Vagina (tissue), 2 donors: ENCODE results near the gene PIGP. TPM values are rescaled to one million over a fixed set of nuclear protein-coding genes. Genes with fewer than 3 reads are reported as not detected.

ENCODE experiments used
- DNase-seq, 2 donors: peaks; one replicate each; pipeline ENCODE4 v3.0.0-alpha.2; 2017; ENCODE audit errors: extremely low spot score in 2 of 2
- H3K27ac ChIP-seq: fragments of 200-600 bp; sonication (generic); one replicate; pipeline ENCODE4 v1.5.1; 2019
- H3K27me3 ChIP-seq: fragments of 200-600 bp; sonication (generic); one replicate; pipeline ENCODE4 v1.5.1; 2019
- H3K36me3 ChIP-seq, 2 donors: fragments of 200-600 bp; sonication (generic); one replicate each; pipeline ENCODE4 v1.5.1; 2017 to 2019
- H3K4me1 ChIP-seq: fragments of 200-600 bp; sonication (generic); one replicate; pipeline ENCODE4 v1.5.1; 2019
- H3K4me3 ChIP-seq, 2 donors: fragments of 200-600 bp; sonication (generic); 1 replicate in 1 of 2; 2 replicates in 1 of 2; pipeline ENCODE4 v1.5.1; 2016 to 2019
- H3K9me3 ChIP-seq: fragments of 200-600 bp; sonication (generic); one replicate; pipeline ENCODE4 v1.5.1; 2019
- POLR2A ChIP-seq, 2 donors: fragments of 450-650 bp; IDR thresholded peaks; one replicate each; pipeline ENCODE4 v1.6.1; 2017; ENCODE audit warnings: antibody characterized with exemption in 2 of 2, mild to moderate bottlenecking in 2 of 2, moderate library complexity in 2 of 2
- POLR2AphosphoS5 ChIP-seq, 2 donors: sonication (generic); formaldehyde crosslinking; IDR thresholded peaks; one replicate each; pipeline ENCODE4 v1.9.0; 2017; ENCODE audit warnings: antibody characterized with exemption in 2 of 2, mild to moderate bottlenecking in 2 of 2, low read depth in 1 of 2; ENCODE audit not compliant: insufficient read depth in 1 of 2
- intact Hi-C: fragments of 100-400 bp; cut with DNase I; formaldehyde crosslinking; loops from one replicate; pipeline ENCODE4 v1.15.1; 2023
- total RNA-seq: library from RNA; depleted of rRNA; stranded (reverse); fragments of >200 nt; gene quantifications from one replicate; pipeline ENCODE4 v1.2.3, GENCODE V29; 2016
- TF ChIP-seq, protein P1 (sequence below), 3 experiments: fragments of 450-650 bp in 2 of 3; fragments of 200-600 bp in 1 of 3; sonication (generic) in 1 of 3; IDR thresholded peaks; one replicate each; pipeline ENCODE4 v1.5.1; 2017 to 2019; ENCODE audit warnings: antibody characterized with exemption in 3 of 3, mild to moderate bottlenecking in 2 of 3, moderate library complexity in 2 of 3

Gene PIGP
- total RNA-seq, 1 donor from 2014 or later = 13.0 TPM

GRCh38 chr21:37082375-37082774 lies 9.5 kb upstream of the PIGP start:
- H3K4me3 ChIP-seq = no peak overlapping the region
- no peaks in the 10 kb centered on the region for H3K27me3 ChIP-seq
- no peak overlapping the region for H3K27ac ChIP-seq
- H3K4me1 ChIP-seq = peaks cover 17% of the 10 kb centered on the region
- intact Hi-C loops = no loop called here
- DNase-seq = no peak
- TF ChIP-seq POLR2AphosphoS5 (IDR thresholded peaks at IDR 0.05; ENCODE audit: insufficient read depth in 1 of 2, low read depth in 1 of 2) = no peak
- TF ChIP-seq, protein P1, sequence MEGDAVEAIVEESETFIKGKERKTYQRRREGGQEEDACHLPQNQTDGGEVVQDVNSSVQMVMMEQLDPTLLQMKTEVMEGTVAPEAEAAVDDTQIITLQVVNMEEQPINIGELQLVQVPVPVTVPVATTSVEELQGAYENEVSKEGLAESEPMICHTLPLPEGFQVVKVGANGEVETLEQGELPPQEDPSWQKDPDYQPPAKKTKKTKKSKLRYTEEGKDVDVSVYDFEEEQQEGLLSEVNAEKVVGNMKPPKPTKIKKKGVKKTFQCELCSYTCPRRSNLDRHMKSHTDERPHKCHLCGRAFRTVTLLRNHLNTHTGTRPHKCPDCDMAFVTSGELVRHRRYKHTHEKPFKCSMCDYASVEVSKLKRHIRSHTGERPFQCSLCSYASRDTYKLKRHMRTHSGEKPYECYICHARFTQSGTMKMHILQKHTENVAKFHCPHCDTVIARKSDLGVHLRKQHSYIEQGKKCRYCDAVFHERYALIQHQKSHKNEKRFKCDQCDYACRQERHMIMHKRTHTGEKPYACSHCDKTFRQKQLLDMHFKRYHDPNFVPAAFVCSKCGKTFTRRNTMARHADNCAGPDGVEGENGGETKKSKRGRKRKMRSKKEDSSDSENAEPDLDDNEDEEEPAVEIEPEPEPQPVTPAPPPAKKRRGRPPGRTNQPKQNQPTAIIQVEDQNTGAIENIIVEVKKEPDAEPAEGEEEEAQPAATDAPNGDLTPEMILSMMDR (IDR thresholded peaks at IDR 0.05) = no peak
- no peak for TF ChIP-seq POLR2A (IDR thresholded peaks at IDR 0.05)
- H3K36me3 ChIP-seq = no peaks in the 10 kb centered on the region
- H3K9me3 ChIP-seq = no peaks in the 10 kb centered on the region

- Histone ChIP-seq H3K36me3 (no peaks in the 10 kb centered on the region), H3K4me1 (peaks cover 22% of the 10 kb centered on the region), H3K27me3 (no peaks in the 10 kb centered on the region), H3K27ac (no peak overlapping the region), H3K9me3 (no peaks in the 10 kb centered on the region), H3K4me3 (no peak overlapping the region)
- intact Hi-C loops = no loop called here
- no peak for DNase-seq
- TF ChIP-seq, protein P1 (IDR thresholded peaks at IDR 0.05) = no peak
- TF ChIP-seq POLR2A (IDR thresholded peaks at IDR 0.05) (no peak), POLR2AphosphoS5 (IDR thresholded peaks at IDR 0.05; ENCODE audit: insufficient read depth in 1 of 2, low read depth in 1 of 2) (no peak)
Measured at GRCh38 chr21:37079211-37079824, 6.4 kb upstream of the PIGP start.

- TF ChIP-seq POLR2A (IDR thresholded peaks at IDR 0.05) (no peak), POLR2AphosphoS5 (IDR thresholded peaks at IDR 0.05; ENCODE audit: insufficient read depth in 1 of 2, low read depth in 1 of 2) (no peak)
- TF ChIP-seq, protein P1 (IDR thresholded peaks at IDR 0.05) = no peak
Measured at GRCh38 chr21:37077403-37077802, 4.5 kb upstream of the PIGP start.

GRCh38 chr21:37076087-37076850 lies 3.4 kb upstream of the PIGP start:
- Histone ChIP-seq H3K36me3 (no peaks in the 10 kb centered on the region), H3K4me3 (no peak overlapping the region), H3K27me3 (no peaks in the 10 kb centered on the region), H3K9me3 (no peaks in the 10 kb centered on the region), H3K27ac (no peak overlapping the region), H3K4me1 (peaks cover 20% of the 10 kb centered on the region)
- no peak for TF ChIP-seq POLR2AphosphoS5 (IDR thresholded peaks at IDR 0.05; ENCODE audit: insufficient read depth in 1 of 2, low read depth in 1 of 2)
- TF ChIP-seq, protein P1 (IDR thresholded peaks at IDR 0.05) = no peak
- TF ChIP-seq POLR2A (IDR thresholded peaks at IDR 0.05) = no peak
- intact Hi-C loops = no loop called here
- DNase-seq = no peak

More at GRCh38 chr21:37077403-37077802, 4.5 kb upstream of the PIGP start:
- H3K36me3 ChIP-seq = no peaks in the 10 kb centered on the region
- no peaks in the 10 kb centered on the region for H3K27me3 ChIP-seq
- no peak for DNase-seq
- H3K9me3 ChIP-seq = no peaks in the 10 kb centered on the region
- H3K27ac ChIP-seq = no peak overlapping the region
- intact Hi-C loops = no loop called here
- H3K4me3 ChIP-seq = no peak overlapping the region
- H3K4me1 ChIP-seq = peaks cover 10% of the 10 kb centered on the region
